RPMI7951 (cell line): Measurements from ENCODE around the gene ACTN4. TPM values are rescaled to one million over a fixed set of nuclear protein-coding genes. Genes with fewer than 3 reads are reported as not detected.

Experiments
- DNase-seq: peaks from one replicate; pipeline ENCODE4 v3.0.0-alpha.2; 2012; ENCODE audit warnings: low read depth
- total RNA-seq: library from RNA; depleted of rRNA; stranded (reverse); fragments of >200 nt; shearing (Covaris generic); gene quantifications from 2 replicates; pipeline ENCODE4 v1.2.3, GENCODE V29; 2014

The ACTN4 gene
- total RNA-seq, 1 experiment from 2014 or later, result 306 TPM

DNA sequence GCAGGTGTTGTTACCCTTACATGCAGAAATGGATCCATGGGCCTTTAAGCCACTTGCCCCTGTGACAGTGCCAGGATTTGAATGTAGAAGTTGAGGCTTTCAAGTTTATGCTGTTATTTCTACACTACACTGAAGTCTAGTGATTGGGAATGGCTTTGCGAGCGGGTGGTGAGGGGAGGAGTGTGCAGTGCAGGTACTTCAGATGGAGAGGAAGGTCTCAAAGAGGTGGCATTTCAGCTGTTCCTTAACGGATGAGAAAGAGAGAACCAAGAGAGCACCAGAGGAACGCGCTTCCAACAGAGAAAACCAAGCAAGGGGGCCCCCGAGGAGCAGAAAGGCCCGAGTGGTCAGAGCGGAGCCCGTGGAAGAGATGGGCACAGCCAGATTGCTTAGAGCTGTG, 13.3 kb downstream of the ACTN4 start:
- DNase-seq, result no peak

DNA sequence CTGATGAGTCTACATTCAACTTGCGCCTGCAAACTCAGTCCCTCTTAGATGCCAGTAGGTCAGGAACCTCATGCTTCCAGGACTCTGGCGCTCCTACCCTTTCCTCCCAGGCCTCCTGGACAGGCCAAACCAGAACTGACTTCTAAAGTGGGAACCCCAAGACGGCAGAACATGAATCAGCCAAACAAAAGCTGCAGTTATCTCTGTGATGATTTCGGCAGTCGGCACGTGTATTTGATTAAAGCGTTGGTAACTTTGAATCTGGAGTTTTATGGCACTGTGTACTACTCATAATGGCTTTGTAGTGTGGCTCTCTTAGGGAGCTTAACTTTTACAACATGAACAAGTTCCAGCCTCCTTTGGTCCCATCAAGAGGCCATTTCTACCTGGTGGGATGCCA, 13.7 kb downstream of the ACTN4 start:
- DNase-seq, result peak; percentile 54

DNA sequence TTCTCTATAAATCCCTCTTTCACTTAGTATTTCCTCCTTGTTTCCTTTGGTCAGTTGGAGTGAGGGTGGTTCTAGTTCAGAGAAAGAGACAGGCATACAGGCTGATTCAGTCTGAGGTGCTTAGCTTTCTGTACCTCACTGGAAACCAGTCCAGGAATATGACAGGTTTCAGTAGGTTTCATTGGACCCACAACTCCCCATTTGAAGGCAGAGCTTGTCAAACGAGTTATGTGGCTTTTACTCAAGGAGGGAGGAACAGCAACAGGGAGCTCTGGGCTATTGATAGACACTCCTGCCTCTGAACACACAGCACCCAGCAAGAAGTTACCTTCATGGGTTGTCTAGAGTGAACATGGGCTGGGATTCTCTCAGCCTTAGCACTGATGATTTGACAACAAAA, 14.5 kb downstream of the ACTN4 start:
- DNase-seq, result no peak

- no peak for DNase-seq
Observed at GRCh38 chr19:38662537-38663155, 15.2 kb downstream of the ACTN4 start.

- DNase-seq, result no peak
Observed at GRCh38 chr19:38663156-38663651, 15.8 kb downstream of the ACTN4 start.

- DNase-seq, result no peak
Observed at GRCh38 chr19:38663957-38664502, 16.6 kb downstream of the ACTN4 start.

DNA sequence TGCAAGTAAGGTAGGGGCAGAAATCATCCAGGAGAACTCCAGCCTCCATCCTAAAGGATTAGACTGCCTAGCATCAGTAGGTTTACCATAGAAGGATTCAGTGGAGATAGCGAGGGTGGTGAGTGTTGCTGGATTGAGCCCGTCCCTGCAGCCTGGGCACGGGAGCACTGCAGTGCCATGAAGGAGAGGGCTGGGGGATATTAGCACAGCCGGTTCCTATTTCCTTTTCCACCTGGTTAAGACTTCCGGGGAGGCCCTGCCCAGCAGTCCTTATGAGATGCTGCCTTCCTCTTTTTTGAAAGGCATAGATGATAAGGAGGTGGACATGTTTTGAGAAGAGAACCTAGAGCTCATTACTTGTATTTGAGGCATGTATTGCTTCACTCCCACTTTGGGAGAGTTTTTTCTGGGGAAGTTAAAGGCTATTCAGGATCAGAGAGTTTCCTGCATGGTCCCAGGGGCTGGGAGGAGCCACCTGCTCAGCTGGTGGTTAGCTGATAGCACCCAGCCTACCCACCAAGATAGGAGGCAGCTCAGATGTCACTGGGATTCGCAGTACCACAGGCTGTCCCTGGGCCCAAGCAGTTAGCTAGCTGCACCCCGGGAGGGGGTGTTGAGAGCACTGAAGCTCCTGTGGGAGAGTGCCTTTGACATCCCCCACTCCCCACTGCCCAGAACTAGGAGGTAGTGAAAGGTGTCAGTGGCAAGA, 17.2 kb downstream of the ACTN4 start:
- no peak for DNase-seq

DNA sequence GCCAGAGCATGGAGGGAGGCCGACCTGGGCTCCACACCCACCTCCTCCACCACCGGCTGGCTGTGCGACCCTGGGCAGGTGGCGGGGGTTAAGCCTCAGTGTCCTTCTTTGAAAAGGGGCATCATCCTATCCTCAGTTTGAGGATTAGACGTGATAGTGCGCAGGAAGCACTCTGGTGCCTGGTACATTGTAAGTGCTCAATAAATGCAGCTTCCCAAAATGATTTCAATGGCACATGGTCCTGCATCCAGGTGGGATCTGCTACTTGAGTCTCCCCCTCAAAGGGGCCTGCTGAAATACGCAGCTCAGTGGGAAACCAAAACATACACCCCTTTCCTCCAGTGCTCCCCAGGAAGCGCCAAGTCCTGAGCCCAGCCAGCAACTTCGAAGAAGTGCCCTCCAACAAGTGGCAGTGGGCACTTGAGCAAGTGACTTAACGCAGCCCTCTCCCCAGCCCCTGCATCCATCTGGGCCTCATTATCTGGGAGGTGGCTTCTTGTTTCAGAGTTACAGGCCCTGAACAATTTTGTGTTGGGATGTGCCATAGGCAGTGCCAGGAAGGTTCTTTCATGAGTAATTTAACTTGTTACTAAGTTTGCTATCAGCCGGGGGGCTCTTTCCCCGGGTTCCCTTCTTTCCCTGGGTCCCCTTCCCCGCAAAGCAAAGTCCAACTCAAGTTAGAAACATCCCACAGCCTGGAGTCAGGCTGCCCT, 17.9 kb downstream of the ACTN4 start:
- no peak for DNase-seq

DNA sequence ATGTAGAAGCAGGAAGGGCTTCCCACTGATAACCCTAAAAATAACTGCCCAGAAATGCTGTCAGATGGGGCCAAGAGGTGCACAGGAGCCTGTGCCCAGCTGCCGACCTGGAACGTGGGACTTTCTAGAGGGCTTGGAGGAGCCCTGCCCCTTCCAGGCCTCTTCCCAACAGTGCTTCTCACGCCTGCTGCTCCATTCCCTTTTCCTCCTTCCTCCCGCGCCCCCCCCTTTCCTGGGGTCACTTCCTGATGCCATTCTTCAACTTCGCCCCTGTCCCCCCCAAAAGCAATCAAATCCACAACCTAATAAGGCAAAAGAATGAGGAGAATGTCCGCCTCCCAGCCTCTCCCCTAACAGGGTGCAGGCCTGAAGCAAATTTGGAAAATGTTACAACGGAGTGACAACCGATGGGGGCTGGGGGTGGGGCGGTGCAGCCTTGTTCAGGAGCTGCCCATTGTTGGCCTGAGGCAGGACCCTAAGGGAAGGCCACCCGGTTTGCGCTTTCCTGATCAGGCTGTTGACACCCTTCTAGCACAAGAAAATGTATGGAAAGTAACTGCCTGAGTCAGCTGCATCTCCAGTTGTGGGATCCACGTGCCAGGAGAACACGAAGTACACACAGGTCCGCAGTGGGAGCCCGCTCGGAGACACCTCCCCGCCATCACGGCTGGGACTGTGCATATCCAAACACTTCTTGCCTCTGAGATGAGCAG, 18.7 kb downstream of the ACTN4 start:
- DNase-seq, result peak; percentile 81

DNA sequence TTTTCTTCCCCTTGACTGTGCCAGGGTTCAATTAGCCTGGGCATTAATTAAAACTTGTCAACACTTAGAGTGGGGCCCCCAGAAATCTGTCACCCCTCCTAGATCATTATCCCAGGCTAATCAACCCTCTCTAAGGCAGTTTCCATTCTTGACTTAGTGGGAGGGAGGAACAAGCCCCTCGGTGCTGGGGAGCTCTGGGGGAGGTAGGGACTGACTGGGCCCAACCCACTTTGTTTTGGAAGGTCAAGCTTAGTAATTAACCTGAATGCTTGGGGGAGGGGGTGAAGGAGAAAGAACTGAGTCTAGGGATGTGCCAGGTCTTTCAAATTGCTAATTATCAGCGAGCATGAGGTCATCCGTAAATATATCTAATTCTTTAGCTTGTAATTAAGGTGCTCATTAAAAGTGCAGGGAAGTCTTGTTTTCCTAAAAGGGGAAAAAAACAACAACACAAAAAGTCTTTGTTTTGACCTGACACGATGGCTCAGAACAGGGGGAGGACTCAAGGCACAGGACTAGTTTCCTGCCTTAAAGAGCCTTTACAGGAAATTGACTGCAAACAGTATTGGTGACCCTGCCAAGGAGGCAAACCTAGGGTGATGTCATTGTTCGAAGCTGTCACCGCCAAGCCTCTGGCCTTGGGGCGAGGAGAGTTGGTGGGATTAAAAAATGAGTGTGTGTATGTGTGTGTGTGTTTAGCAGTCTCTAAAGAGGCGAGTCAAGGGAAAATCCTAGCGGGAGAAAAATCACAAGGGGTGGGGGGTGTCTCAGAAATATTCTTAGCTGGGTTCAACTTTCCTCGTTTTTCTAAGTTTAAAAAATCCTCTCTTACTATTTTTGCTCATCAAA, 19.4 kb downstream of the ACTN4 start:
- DNase-seq, result peak; percentile 90

GRCh38 chr19:38667661-38668171, 20.3 kb downstream of the ACTN4 start:
- peak; percentile 69 for DNase-seq

GRCh38 chr19:38669552-38669951, 22.1 kb downstream of the ACTN4 start:
- no peak for DNase-seq

DNA sequence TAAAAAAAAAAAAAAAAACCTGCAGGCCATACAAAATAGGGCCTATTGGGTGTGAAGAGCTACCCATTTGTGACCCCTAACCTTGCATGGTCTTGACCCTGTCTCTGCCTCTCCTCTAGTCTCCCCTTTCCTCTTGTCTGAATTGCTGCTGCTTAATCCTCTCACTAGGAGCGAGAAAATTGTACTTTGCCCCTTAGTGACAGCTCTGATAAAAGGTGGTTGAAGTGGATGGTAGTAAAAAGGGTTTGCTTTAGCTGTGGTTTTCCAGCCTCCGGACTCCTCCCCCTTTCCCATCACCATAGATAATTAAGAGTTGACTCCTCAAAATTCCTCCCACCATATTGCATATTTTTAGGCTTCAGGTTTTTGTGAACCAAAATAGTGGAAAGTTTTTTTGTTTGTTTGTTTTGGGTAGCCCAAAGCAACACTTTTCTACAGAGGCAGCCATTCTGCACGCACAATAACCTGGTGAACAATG, 23.5 kb downstream of the ACTN4 start:
- no peak for DNase-seq

- no peak for DNase-seq
Observed at GRCh38 chr19:38671654-38672053, 24.2 kb downstream of the ACTN4 start.

- DNase-seq, result no peak
Observed at GRCh38 chr19:38673030-38673429, 25.6 kb downstream of the ACTN4 start.

DNA sequence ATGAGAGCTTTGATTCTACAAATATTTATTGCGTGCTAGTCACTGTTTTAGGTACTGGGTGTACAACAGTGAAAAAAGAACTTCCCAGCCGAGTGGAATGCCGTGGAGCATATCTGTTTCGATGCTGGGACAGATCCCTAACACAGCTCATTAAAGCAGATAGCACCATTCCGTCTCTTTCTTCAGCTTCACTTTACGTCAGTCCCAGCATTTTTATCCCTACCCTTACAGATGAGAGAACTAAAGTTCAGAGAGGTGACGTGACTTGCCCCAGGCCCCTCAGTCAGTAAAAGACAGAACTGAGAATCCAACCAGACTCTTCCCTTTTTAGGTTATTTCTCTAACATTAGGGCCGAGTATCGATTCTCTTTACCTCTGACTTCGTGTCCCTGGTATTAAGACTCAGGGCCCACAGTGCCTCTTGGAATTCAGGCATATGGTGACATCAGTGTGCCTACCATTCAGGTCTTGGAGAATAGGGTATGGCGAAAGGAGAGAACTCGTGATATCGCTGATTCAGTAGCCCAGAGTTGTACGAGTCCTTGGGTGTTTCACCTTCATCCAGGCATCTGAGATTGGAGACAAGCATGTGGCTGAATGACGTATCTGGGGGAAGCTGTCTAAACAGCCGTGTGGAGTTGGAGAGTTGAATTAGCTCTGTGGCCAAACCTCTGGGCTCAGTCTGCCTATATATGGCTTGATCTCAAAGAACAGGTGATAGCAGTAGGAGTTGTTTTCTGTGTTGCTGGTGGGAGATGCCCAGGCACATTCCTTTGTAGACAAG, 27.1 kb downstream of the ACTN4 start:
- DNase-seq, result no peak

GRCh38 chr19:38675611-38676010, 28.2 kb downstream of the ACTN4 start:
- no peak for DNase-seq

GRCh38 chr19:38676023-38676877, 28.8 kb downstream of the ACTN4 start:
- peak; percentile 95 for DNase-seq
